Vagina (tissue), 2 donors: ENCODE results near the gene TMIE.

ENCODE experiments used
- CTCF ChIP-seq, 3 experiments: fragments of 450-650 bp in 2 of 3; fragments of 200-600 bp in 1 of 3; sonication (generic) in 1 of 3; IDR thresholded peaks; one replicate each; pipeline ENCODE4 v1.5.1; 2017 to 2019; ENCODE audit warnings: antibody characterized with exemption in 3 of 3, mild to moderate bottlenecking in 2 of 3, moderate library complexity in 2 of 3
- POLR2A ChIP-seq, 2 donors: fragments of 450-650 bp; IDR thresholded peaks; one replicate each; pipeline ENCODE4 v1.6.1; 2017; ENCODE audit warnings: antibody characterized with exemption in 2 of 2, mild to moderate bottlenecking in 2 of 2, moderate library complexity in 2 of 2
- POLR2AphosphoS5 ChIP-seq, 2 donors: sonication (generic); formaldehyde crosslinking; IDR thresholded peaks; one replicate each; pipeline ENCODE4 v1.9.0; 2017; ENCODE audit warnings: antibody characterized with exemption in 2 of 2, mild to moderate bottlenecking in 2 of 2, low read depth in 1 of 2; ENCODE audit not compliant: insufficient read depth in 1 of 2

- TF ChIP-seq CTCF (IDR thresholded peaks at IDR 0.05) (no peak), POLR2A (IDR thresholded peaks at IDR 0.05) (no peak), POLR2AphosphoS5 (IDR thresholded peaks at IDR 0.05; ENCODE audit: insufficient read depth in 1 of 2, low read depth in 1 of 2) (no peak)
These were observed 23.8 kb upstream of the TMIE start for GRCh38 chr3:46677411-46677726.
